GM18909 (cell line): ENCODE data around the gene THAP7.

Experiments used
- ATAC-seq: cut with Tn5 transposase; IDR thresholded peaks from one replicate; pipeline ENCODE4 v1.9.1; 2021; ENCODE audit warnings: mild to moderate bottlenecking; ENCODE audit not compliant: unreplicated experiment, poor library complexity

THAP7 gene

DNA sequence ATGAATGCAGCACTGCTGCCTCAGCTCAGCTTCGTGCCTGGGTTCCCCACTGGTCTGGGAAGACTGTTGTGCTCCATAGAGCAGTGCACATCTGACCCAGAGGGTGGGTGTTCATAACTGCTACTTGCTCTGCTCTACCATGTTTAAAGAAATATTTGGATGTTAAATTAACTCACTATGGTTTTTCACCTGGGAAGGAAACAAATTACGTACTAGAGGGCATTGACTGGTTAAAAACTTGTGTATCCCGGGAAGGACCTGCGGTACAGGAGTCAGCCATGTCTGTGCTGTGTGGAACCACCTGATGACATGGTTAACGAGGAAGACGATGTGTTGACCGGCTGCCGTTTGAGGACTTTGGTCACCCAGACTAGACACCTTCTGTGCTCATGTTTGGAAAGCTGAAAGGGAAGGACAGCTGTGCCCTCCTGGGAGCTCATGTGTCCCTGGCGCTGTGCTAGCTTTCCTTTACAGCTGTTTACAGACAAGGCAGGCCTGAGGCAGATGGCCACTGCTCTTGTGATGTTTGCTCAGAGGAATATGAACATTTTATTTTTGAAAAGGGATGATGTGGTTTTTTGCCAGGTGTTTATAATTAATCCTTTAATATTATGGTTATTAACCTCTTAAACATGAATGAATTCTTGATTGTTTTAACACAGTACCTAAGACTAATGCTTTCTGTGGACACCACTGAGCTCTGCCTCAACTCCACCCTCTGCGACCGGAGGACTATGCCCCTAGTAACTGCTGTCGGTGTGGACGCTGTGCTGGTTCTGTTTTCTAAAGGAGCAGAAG lies 49.2 kb downstream of the THAP7 start:
- ATAC-seq, result no peak

DNA sequence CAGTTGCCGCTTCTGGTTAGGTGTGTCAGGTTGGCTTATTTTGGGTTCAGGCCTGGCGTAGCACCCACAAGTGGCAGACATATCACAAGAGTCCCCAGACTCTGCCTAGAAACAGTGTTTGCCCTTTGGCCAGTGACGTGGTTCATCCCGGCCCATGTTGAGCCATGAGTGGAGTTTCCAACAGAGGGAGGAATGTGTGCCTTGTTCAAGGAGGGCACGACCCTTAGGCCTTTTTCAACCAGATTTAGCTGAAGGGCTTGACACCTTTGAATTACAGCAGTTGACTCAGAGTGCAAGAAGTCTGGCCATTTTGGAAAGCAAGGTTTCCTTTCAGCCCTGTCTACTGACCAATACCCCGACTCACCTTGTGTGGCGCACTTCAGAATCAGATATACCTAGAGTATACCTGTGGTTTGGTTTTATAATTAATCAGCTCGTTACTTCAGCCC lies 50.0 kb downstream of the THAP7 start:
- no peak for ATAC-seq

DNA sequence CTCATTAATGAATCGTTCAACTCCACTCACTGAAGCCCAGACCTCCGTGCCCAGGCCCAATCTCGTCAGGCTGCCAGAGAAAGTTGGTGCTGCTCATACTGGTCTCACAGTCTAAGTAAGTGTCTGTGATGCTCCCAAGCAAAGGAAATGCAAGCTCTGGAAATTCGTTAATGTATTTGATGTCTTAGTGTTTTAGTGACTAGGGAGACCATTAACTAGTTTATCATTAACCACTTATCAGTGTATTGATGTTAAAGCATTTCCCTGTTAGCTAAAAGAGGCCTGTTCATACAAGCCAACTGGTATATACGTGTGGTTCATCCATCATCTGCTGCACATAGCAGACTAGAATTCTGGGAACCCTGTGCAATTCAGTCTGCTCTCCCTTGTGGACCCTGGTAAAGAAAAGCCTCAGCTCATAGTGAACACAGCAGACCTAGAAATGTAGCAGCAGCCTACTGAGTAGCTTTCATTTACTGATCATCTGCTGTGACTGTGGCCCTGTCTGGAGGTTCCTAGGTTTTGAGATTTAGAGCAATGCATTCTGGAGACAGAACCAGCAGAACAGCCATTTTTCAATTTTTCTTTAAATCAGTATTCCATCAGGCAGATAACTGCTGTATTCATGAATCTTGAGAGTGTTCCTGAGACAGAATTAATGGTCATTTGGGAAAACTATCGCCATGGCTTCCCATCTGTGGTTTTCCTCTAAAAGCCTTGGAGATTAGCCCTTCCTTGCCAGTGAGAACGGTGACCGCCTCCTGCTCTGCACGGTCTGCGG lies 50.6 kb downstream of the THAP7 start:
- no peak for ATAC-seq

DNA sequence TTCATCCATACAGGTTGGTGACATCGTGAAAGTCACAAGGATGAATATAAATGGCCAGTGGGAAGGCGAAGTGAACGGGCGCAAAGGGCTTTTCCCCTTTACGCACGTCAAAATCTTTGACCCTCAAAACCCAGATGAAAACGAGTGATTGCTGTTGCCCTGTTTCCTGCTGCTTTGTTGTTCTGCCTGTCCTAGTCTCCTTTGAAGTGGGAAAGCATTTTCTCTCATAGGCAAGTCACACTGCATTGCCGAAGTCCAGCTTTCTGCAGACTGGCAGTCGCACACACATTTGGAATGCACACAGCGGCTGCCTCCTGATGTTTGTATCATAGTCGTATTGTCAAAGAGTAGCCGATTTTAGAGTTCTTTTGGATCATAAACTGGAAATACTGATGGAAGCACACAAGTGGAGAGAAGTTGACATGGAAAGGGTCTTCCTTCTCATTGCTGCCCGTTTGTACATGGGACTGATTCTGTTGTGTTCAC lies 52.2 kb downstream of the THAP7 start:
- no peak for ATAC-seq
